Kidney epithelial cell (primary cell): ENCODE measurements around the gene RADIL. TPM values are rescaled to one million over a fixed set of nuclear protein-coding genes. Genes with fewer than 3 reads are reported as not detected.

Experiments used
- DNase-seq: peaks from one replicate; pipeline ENCODE4 v3.0.0-alpha.2; 2010; ENCODE audit warnings: low read depth
- H3K27me3 ChIP-seq: 2 replicates; pipeline ENCODE4 v1.6.0; 2011; ENCODE audit warnings: low read length; ENCODE audit not compliant: control insufficient read depth, insufficient read depth
- H3K36me3 ChIP-seq: 2 replicates; pipeline ENCODE4 v1.5.1; 2011; ENCODE audit warnings: low read length; ENCODE audit not compliant: control insufficient read depth, insufficient read depth
- H3K4me3 ChIP-seq: 2 replicates; pipeline ENCODE4 v1.5.1; 2011; ENCODE audit warnings: low read depth, mild to moderate bottlenecking, control low read depth, low read length
- CTCF ChIP-seq: IDR thresholded peaks from 2 replicates; pipeline ENCODE4 v1.5.1; 2011; ENCODE audit warnings: mild to moderate bottlenecking, moderate library complexity, low read length, control low read depth, inconsistent platforms; ENCODE audit not compliant: insufficient read depth, poor library complexity, severe bottlenecking
- total RNA-seq: library from RNA; depleted of rRNA; stranded (reverse); fragments of >200 nt; gene quantifications from 2 replicates; pipeline ENCODE4 v1.2.3, GENCODE V29; 2015

RADIL gene
- total RNA-seq, 1 donor from 2014 or later = 3.5 TPM

GRCh38 chr7:4850262-4850795 lies 33.2 kb downstream of the RADIL start:
- no peak for TF ChIP-seq CTCF
- DNase-seq = no peak

GRCh38 chr7:4849390-4849789 lies 34.1 kb downstream of the RADIL start:
- no peaks in the 10 kb centered on the region for H3K36me3 ChIP-seq
- peaks cover 2% of the 10 kb centered on the region for H3K27me3 ChIP-seq
- no peak for DNase-seq
- no peak overlapping the region for H3K4me3 ChIP-seq
- TF ChIP-seq CTCF = peak; percentile 39

More at GRCh38 chr7:4850262-4850795, 33.2 kb downstream of the RADIL start:
- no peaks in the 10 kb centered on the region for H3K36me3 ChIP-seq
- H3K4me3 ChIP-seq = no peak overlapping the region
- no peaks in the 10 kb centered on the region for H3K27me3 ChIP-seq

- no peak for DNase-seq
- no peaks in the 10 kb centered on the region for H3K36me3 ChIP-seq
- H3K4me3 ChIP-seq = no peak overlapping the region
- H3K27me3 ChIP-seq = peaks cover 2% of the 10 kb centered on the region
- peak; percentile 35 for TF ChIP-seq CTCF
Measured at GRCh38 chr7:4845740-4846142, 37.8 kb downstream of the RADIL start.

- H3K27me3 ChIP-seq = peaks cover 9% of the 10 kb centered on the region
- no peak overlapping the region for H3K4me3 ChIP-seq
- no peaks in the 10 kb centered on the region for H3K36me3 ChIP-seq
- no peak for TF ChIP-seq CTCF
- no peak for DNase-seq
Measured at GRCh38 chr7:4842319-4843064, 41.0 kb downstream of the RADIL start.

GRCh38 chr7:4841836-4842235 lies 41.7 kb downstream of the RADIL start:
- Histone ChIP-seq H3K36me3 (no peaks in the 10 kb centered on the region), H3K4me3 (no peak overlapping the region), H3K27me3 (peaks cover 14% of the 10 kb centered on the region)
- TF ChIP-seq CTCF = no peak
- no peak for DNase-seq
